SIG-M5 (cell line): Measurements from ENCODE around the gene NPS.

ENCODE experiments used
- DNase-seq: peaks from one replicate; lab custom pipeline; 2025; lab: John Stamatoyannopoulos, UW

Gene NPS

GRCh38 chr10:127549009-127549408 is at the start of gene NPS:
NPS (plus strand) TSS chr10:127549309; CDS start chr10:127549369, 60 bp downstream.
- DNase-seq, result no peak

- DNase-seq, result no peak
Observed at GRCh38 chr10:127500127-127500526, 49.0 kb upstream of the NPS start.

- DNase-seq, result no peak
Observed at GRCh38 chr10:127506094-127506493, 43.0 kb upstream of the NPS start.

- no peak for DNase-seq
Observed at GRCh38 chr10:127522298-127522697, 26.8 kb upstream of the NPS start.

GRCh38 chr10:127523476-127523875 is 25.6 kb upstream of the NPS start:
- DNase-seq, result no peak

- DNase-seq, result no peak
Observed at GRCh38 chr10:127524229-127524628, 24.9 kb upstream of the NPS start.

- no peak for DNase-seq
Observed at GRCh38 chr10:127524908-127525665, 24.0 kb upstream of the NPS start.

- no peak for DNase-seq
Observed at GRCh38 chr10:127525686-127526085, 23.4 kb upstream of the NPS start.

- no peak for DNase-seq
Observed at GRCh38 chr10:127526161-127526560, 22.9 kb upstream of the NPS start.

- no peak for DNase-seq
Observed at GRCh38 chr10:127527320-127527719, 21.8 kb upstream of the NPS start.

GRCh38 chr10:127527891-127528290 is 21.2 kb upstream of the NPS start:
- DNase-seq, result no peak

GRCh38 chr10:127532193-127532592 is 16.9 kb upstream of the NPS start:
- DNase-seq, result no peak

GRCh38 chr10:127532659-127533058 is 16.4 kb upstream of the NPS start:
- no peak for DNase-seq

- no peak for DNase-seq
Observed at GRCh38 chr10:127534074-127534473, 15.0 kb upstream of the NPS start.

- DNase-seq, result no peak
Observed at GRCh38 chr10:127534496-127534895, 14.6 kb upstream of the NPS start.

- DNase-seq, result no peak
Observed at GRCh38 chr10:127535802-127536515, 13.2 kb upstream of the NPS start.

GRCh38 chr10:127536972-127537760 is 11.9 kb upstream of the NPS start:
- no peak for DNase-seq

- DNase-seq, result no peak
Observed at GRCh38 chr10:127537924-127538323, 11.2 kb upstream of the NPS start.

- DNase-seq, result no peak
Observed at GRCh38 chr10:127548022-127548421, 1.1 kb upstream of the NPS start.

- DNase-seq, result no peak
Observed at GRCh38 chr10:127550861-127551260, 1.8 kb downstream of the NPS start.

GRCh38 chr10:127552446-127552845 is 3.3 kb downstream of the NPS start:
- no peak for DNase-seq

- no peak for DNase-seq
Observed at GRCh38 chr10:127553417-127553816, 4.3 kb downstream of the NPS start.

GRCh38 chr10:127556916-127557315 is 7.8 kb downstream of the NPS start:
- DNase-seq, result no peak
